IMR-90 (cell line): ENCODE measurements around the gene ABHD2. TPM values are rescaled to one million over a fixed set of nuclear protein-coding genes. Genes with fewer than 3 reads are reported as not detected.

ENCODE experiments used
- ATAC-seq: fragments of 200-7000 bp; cut with Tn5 transposase; 2 replicates; pipeline ENCODE4 v1.9.1; 2020; ENCODE audit warnings: low read depth, mild to moderate bottlenecking, moderate library complexity
- BruUV-seq: library from RNA; stranded (reverse); fragments of 400-500 nt; replicated peaks from 2 replicates; lab custom pipeline; 2021; lab: Mats Ljungman, UMichigan
- CTCF ChIA-PET: fragments of 300-600 bp; formaldehyde crosslinking; extraction: SDS; loops from one replicate; lab custom pipeline; 2021; ENCODE audit warnings: antibody characterized with exemption; lab: Yijun Ruan, JAX
- POLR2A ChIA-PET: fragments of 300-600 bp; sonication (Branson Sonifier 250); formaldehyde crosslinking; loops from one replicate; lab custom pipeline; 2022; ENCODE audit warnings: antibody characterized with exemption; ENCODE audit not compliant: unreplicated experiment; lab: Charles Lee
- DNase-seq: peaks from one replicate; pipeline ENCODE4 v3.0.0; 2013
- H2AFZ ChIP-seq: replicated peaks from 2 replicates; pipeline ENCODE3; 2013; ENCODE audit warnings: low read length, mild to moderate bottlenecking; ENCODE audit not compliant: poor library complexity
- H2AK5ac ChIP-seq: 2 replicates; pipeline ENCODE4 v1.6.1; 2013; ENCODE audit warnings: low read depth, low read length, inconsistent platforms
- H2AK9ac ChIP-seq: replicated peaks from 2 replicates; pipeline ENCODE3; 2013; ENCODE audit warnings: mild to moderate bottlenecking, low read depth, low read length, moderate library complexity; ENCODE audit not compliant: poor library complexity
- H2BK120ac ChIP-seq: 2 replicates; pipeline ENCODE4 v1.6.1; 2013; ENCODE audit warnings: low read depth, low read length, inconsistent platforms
- H2BK15ac ChIP-seq: 3 replicates; pipeline ENCODE4 v1.6.1; 2013; ENCODE audit warnings: low read depth, low read length, inconsistent platforms
- H2BK20ac ChIP-seq: 2 replicates; pipeline ENCODE4 v1.6.1; 2013; ENCODE audit warnings: low read depth, mild to moderate bottlenecking, inconsistent platforms, low read length, moderate library complexity
- H2BK5ac ChIP-seq: 2 replicates; pipeline ENCODE4 v1.6.1; 2013; ENCODE audit warnings: mild to moderate bottlenecking, low read depth, low read length, inconsistent platforms; ENCODE audit not compliant: poor library complexity, severe bottlenecking
- H3K14ac ChIP-seq: replicated peaks from 2 replicates; pipeline ENCODE4 v1.6.1; 2013; ENCODE audit warnings: low read depth, low read length, inconsistent platforms
- H3K18ac ChIP-seq: 2 replicates; pipeline ENCODE4 v1.6.1; 2013; ENCODE audit warnings: low read depth, low read length, control low read depth
- H3K23ac ChIP-seq: 2 replicates; pipeline ENCODE4 v1.6.1; 2013; ENCODE audit warnings: low read depth, low read length, inconsistent platforms
- H3K27ac ChIP-seq: 2 replicates; pipeline ENCODE4 v1.5.1; 2013; ENCODE audit warnings: mild to moderate bottlenecking, control low read depth, low read length; ENCODE audit not compliant: insufficient read depth
- H3K27me3 ChIP-seq: 2 replicates; pipeline ENCODE4 v1.6.1; 2013; ENCODE audit warnings: low read length; ENCODE audit not compliant: control insufficient read depth, insufficient read depth
- H3K36me3 ChIP-seq: 2 replicates; pipeline ENCODE4 v1.6.1; 2013; ENCODE audit warnings: low read length, mixed read lengths; ENCODE audit not compliant: control insufficient read depth, insufficient read depth
- H3K4ac ChIP-seq: 2 replicates; pipeline ENCODE4 v1.6.1; 2013; ENCODE audit warnings: low read depth, low read length, inconsistent platforms
- H3K4me1 ChIP-seq: 2 replicates; pipeline ENCODE4 v1.6.1; 2013; ENCODE audit warnings: low read length, mixed read lengths; ENCODE audit not compliant: control insufficient read depth, insufficient read depth
- H3K4me2 ChIP-seq: 2 replicates; pipeline ENCODE4 v1.6.1; 2013; ENCODE audit warnings: low read depth, mild to moderate bottlenecking, control low read depth, low read length, moderate library complexity
- H3K4me3 ChIP-seq: 2 replicates; pipeline ENCODE4 v1.5.1; 2013; ENCODE audit warnings: low read depth, mild to moderate bottlenecking, control low read depth, low read length, moderate library complexity; ENCODE audit not compliant: insufficient read depth
- H3K56ac ChIP-seq: 2 replicates; pipeline ENCODE4 v1.6.1; 2013; ENCODE audit warnings: low read length, inconsistent platforms; ENCODE audit not compliant: insufficient read depth; ENCODE audit errors: extremely low read depth
- H3K79me1 ChIP-seq, 2 experiments: 2 replicates each; pipeline ENCODE4 v1.6.1; 2013; ENCODE audit warnings: low read length in 2 of 2, inconsistent platforms in 1 of 2, low read depth in 1 of 2
- H3K9ac ChIP-seq: 2 replicates; pipeline ENCODE4 v1.6.1; 2013; ENCODE audit warnings: low read depth, low read length, control low read depth
- H3K9me1 ChIP-seq: 2 replicates; pipeline ENCODE4 v1.6.1; 2013; ENCODE audit warnings: low read length, inconsistent platforms; ENCODE audit not compliant: insufficient read depth
- H3K9me3 ChIP-seq: 2 replicates; pipeline ENCODE4 v1.6.1; 2013; ENCODE audit warnings: low read length; ENCODE audit not compliant: control insufficient read depth, insufficient read depth
- H4K20me1 ChIP-seq: 2 replicates; pipeline ENCODE4 v1.6.1; 2013; ENCODE audit warnings: low read length, inconsistent platforms; ENCODE audit not compliant: insufficient read depth
- H4K5ac ChIP-seq: 2 replicates; pipeline ENCODE4 v1.6.1; 2013; ENCODE audit warnings: mild to moderate bottlenecking, low read depth, low read length, control low read depth
- H4K8ac ChIP-seq, 2 experiments: 2 replicates each; pipeline ENCODE4 v1.6.1; 2013; ENCODE audit warnings: low read depth in 2 of 2, low read length in 2 of 2, control low read depth in 1 of 2, inconsistent platforms in 1 of 2
- H4K91ac ChIP-seq: 2 replicates; pipeline ENCODE4 v1.6.1; 2013; ENCODE audit warnings: low read depth, low read length, inconsistent platforms; ENCODE audit not compliant: insufficient read depth
- CEBPB ChIP-seq: IDR thresholded peaks from 2 replicates; pipeline ENCODE4 v1.6.1; 2012; ENCODE audit warnings: low read depth, low read length, improper control_type of control experiment
- ELK1 ChIP-seq: fragments of 150-350 bp; IDR thresholded peaks from 2 replicates; pipeline ENCODE4 v1.6.1; 2016; ENCODE audit warnings: low read depth, mild to moderate bottlenecking, low read length, moderate library complexity, borderline replicate concordance
- MAFK ChIP-seq: IDR thresholded peaks from 2 replicates; pipeline ENCODE4 v1.6.1; 2012; ENCODE audit warnings: low read depth, low read length, improper control_type of control experiment
- MAZ ChIP-seq: IDR thresholded peaks from 2 replicates; pipeline ENCODE4 v1.6.1; 2012; ENCODE audit warnings: low read depth, mild to moderate bottlenecking, low read length, improper control_type of control experiment, moderate library complexity, borderline replicate concordance
- RAD21 ChIP-seq: IDR thresholded peaks from 2 replicates; pipeline ENCODE4 v1.6.1; 2012; ENCODE audit warnings: low read length, improper control_type of control experiment
- USF2 ChIP-seq: fragments of 150-350 bp; IDR thresholded peaks from 2 replicates; pipeline ENCODE4 v1.6.1; 2017; ENCODE audit warnings: mild to moderate bottlenecking, antibody characterized with exemption, low read length, low read depth
- WGBS, 2 experiments: methylation state at CpG; one replicate each; pipeline versions ENCODE4 v1.1.5 to v1.1.7; 2013; ENCODE audit warnings: missing lambda C conversion rate in 2 of 2; ENCODE audit not compliant: insufficient read length in 1 of 2; ENCODE audit errors: extremely low coverage in 2 of 2; 5-methylcytosine and 5-hydroxymethylcytosine counted together
- dilution Hi-C: fragments of 300-500 bp; cut with HindIII; formaldehyde crosslinking; loops from one replicate; pipeline ENCODE4 v1.14.3; 2018; ENCODE audit warnings: low sequenced_read_pairs; ENCODE audit not compliant: unreplicated experiment
- in situ Hi-C: fragments of 300-500 bp; cut with MboI; formaldehyde crosslinking; loops from 3 replicates; pipeline ENCODE4 v1.14.3; 2019; ENCODE audit warnings: low sequenced_read_pairs, inconsistent platforms, mixed read lengths
- intact Hi-C: fragments of 100-400 bp; cut with micrococcal nuclease; formaldehyde crosslinking; loops from 2 replicates; pipeline ENCODE4 v1.10.0; 2022
- polyA plus RNA-seq, 3 experiments: library from polyadenylated mRNA; depleted of rRNA; stranded (reverse); fragments of >200 nt; gene quantifications; 2 replicates each; pipeline ENCODE4 v1.2.3, GENCODE V29; 2012; ENCODE audit warnings: low replicate concordance in 1 of 3
- total RNA-seq: library from RNA; depleted of rRNA; stranded (reverse); fragments of >200 nt; gene quantifications from 2 replicates; pipeline ENCODE4 v1.2.3, GENCODE V29; 2012

The ABHD2 gene
- total and polyA plus RNA-seq, 2 of the 4 experiments (the other 2 are of a cell fraction): 31.2 to 62.9 TPM

GRCh38 chr15:89209057-89209456 lies 120.8 kb downstream of the ABHD2 start:
- intact Hi-C loops (no loop called here), in situ Hi-C loops (no loop called here), dilution Hi-C loops (no loop called here)
- Histone ChIP-seq H4K8ac (no peak overlapping the region), H2BK120ac (no peak overlapping the region), H3K27me3 (no peaks in the 10 kb centered on the region; the same call in 1 of the 2 replicates), H3K18ac (no peak overlapping the region), H3K4me3 (no peak overlapping the region), H3K23ac (no peak overlapping the region), H2BK20ac (no peak overlapping the region), H3K36me3 (no peaks in the 10 kb centered on the region), H4K91ac (no peak overlapping the region), H3K9me3 (no peaks in the 10 kb centered on the region), H3K9ac (no peak overlapping the region), H3K27ac (no peak overlapping the region), H3K4ac (no peak overlapping the region), H3K14ac (no peak overlapping the region), H3K9me1 (no peaks in the 10 kb centered on the region; the same call in 1 of the 2 replicates), H4K20me1 (no peaks in the 10 kb centered on the region), H2BK5ac (no peak overlapping the region), H2AFZ (no peak overlapping the region), H4K5ac (no peak overlapping the region), H2AK9ac (no peak overlapping the region), H3K79me1 (no peaks in the 10 kb centered on the region), H2AK5ac (no peak overlapping the region), H3K56ac (no peak overlapping the region), H3K4me2 (no peak overlapping the region), H2BK15ac (no peak overlapping the region), H3K4me1 (no peaks in the 10 kb centered on the region)
- ChIA-PET POLR2A (no interaction called here), CTCF (no interaction called here)
- no peak for DNase-seq
- ATAC-seq: no peak
- BruUV-seq: no TSS peak
- no CpG with 5 or more reads among the region's 1 CpG for WGBS, 2 experiments
- no peak for TF ChIP-seq MAFK
- TF ChIP-seq CEBPB: no peak
- TF ChIP-seq RAD21: no peak
- no peak for TF ChIP-seq USF2
- no peak for TF ChIP-seq MAZ
- no peak for TF ChIP-seq ELK1
